Lower leg skin (tissue), 4 donors: ENCODE results near the gene TLCD1. TPM values are rescaled to one million over a fixed set of nuclear protein-coding genes. Genes with fewer than 3 reads are reported as not detected.

ENCODE experiments used
- DNase-seq, 2 donors: peaks; one replicate each; pipeline ENCODE4 v3.0.0-alpha.2; 2019; ENCODE audit warnings: low spot score in 2 of 2
- H3K4me3 ChIP-seq: fragments of 200-600 bp; sonication (generic); 2 replicates; pipeline ENCODE4 v1.5.1; 2017; ENCODE audit warnings: mild to moderate bottlenecking, low read depth; ENCODE audit not compliant: poor library complexity, severe bottlenecking
- CTCF ChIP-seq, 3 donors: fragments of 450-650 bp; IDR thresholded peaks; one replicate each; pipeline ENCODE4 v1.5.1; 2016; ENCODE audit warnings: antibody characterized with exemption in 3 of 3, mild to moderate bottlenecking in 3 of 3, moderate library complexity in 2 of 3
- POLR2A ChIP-seq, 2 donors: fragments of 450-650 bp; IDR thresholded peaks; one replicate each; pipeline ENCODE4 v1.6.1; 2016 to 2017; ENCODE audit warnings: antibody characterized with exemption in 2 of 2, mild to moderate bottlenecking in 1 of 2, moderate library complexity in 1 of 2
- WGBS, 2 donors: methylation state at CpG; one replicate each; pipeline ENCODE4 v1.1.5; 2018; 5-methylcytosine and 5-hydroxymethylcytosine counted together
- intact Hi-C: fragments of 100-400 bp; cut with DNase I; formaldehyde crosslinking; loops from one replicate; pipeline ENCODE4 v1.15.0; 2023; ENCODE audit warnings: low total_unique reads
- total RNA-seq, 4 donors: library from RNA; depleted of rRNA; stranded (reverse); fragments of >200 nt; gene quantifications; one replicate each; pipeline ENCODE4 v1.1.0, GENCODE V29; 2016

Gene TLCD1
- total RNA-seq, 4 donors from 2014 or later: 9.4 to 33.6 (median 23.5) TPM

- intact Hi-C loops: no loop called here
- no peak for TF ChIP-seq CTCF (IDR thresholded peaks at IDR 0.05)
- no peak for TF ChIP-seq POLR2A (IDR thresholded peaks at IDR 0.05)
- no peak overlapping the region for H3K4me3 ChIP-seq
- no peak for DNase-seq
- WGBS, 2 donors: 92 to 94% methylated on average over 10 of the region's 10 CpGs
These were observed 25.1 kb downstream of the TLCD1 start for GRCh38 chr17:28700830-28701492.

- WGBS, 2 donors: 84% methylated on average over 8 of the region's 8 CpGs
- TF ChIP-seq POLR2A (IDR thresholded peaks at IDR 0.05): no peak
- TF ChIP-seq CTCF (IDR thresholded peaks at IDR 0.05): no peak
- no peak for DNase-seq
- no peak overlapping the region for H3K4me3 ChIP-seq
- intact Hi-C loops: no loop called here
These were observed 25.8 kb downstream of the TLCD1 start for GRCh38 chr17:28700278-28700677.

GRCh38 chr17:28698253-28698941, 27.6 kb downstream of the TLCD1 start:
- TF ChIP-seq POLR2A (IDR thresholded peaks at IDR 0.05) (no peak), CTCF (IDR thresholded peaks at IDR 0.05) (no peak)
- no peak for DNase-seq
- WGBS, 2 donors: 94 to 95% methylated on average over 6 of the region's 6 CpGs
- intact Hi-C loops: no loop called here
- H3K4me3 ChIP-seq: no peak overlapping the region

GRCh38 chr17:28693869-28694268, 32.2 kb downstream of the TLCD1 start:
- intact Hi-C loops: no loop called here
- DNase-seq: no peak
- no peak overlapping the region for H3K4me3 ChIP-seq
- 53 to 93% methylated on average over 1 of the region's 1 CpG for WGBS, 2 donors
- TF ChIP-seq POLR2A (IDR thresholded peaks at IDR 0.05): no peak
- no peak for TF ChIP-seq CTCF (IDR thresholded peaks at IDR 0.05)

GRCh38 chr17:28689011-28689410, 37.0 kb downstream of the TLCD1 start:
- H3K4me3 ChIP-seq: no peak overlapping the region
- DNase-seq: no peak
- 96 to 98% methylated on average over 3 of the region's 3 CpGs for whole genome bisulfite sequencing, 2 donors
- TF ChIP-seq CTCF (IDR thresholded peaks at IDR 0.05): no peak
- no peak for TF ChIP-seq POLR2A (IDR thresholded peaks at IDR 0.05)
- intact Hi-C loops: no loop called here
